Osteoblast (primary cell): ENCODE measurements around the gene PRR3. TPM values are rescaled to one million over a fixed set of nuclear protein-coding genes. Genes with fewer than 3 reads are reported as not detected.
A peak's percentile ranks its signal among the peaks of the same experiment; 100 is the strongest.
"Not testable (repeated sequence)": the region's sequence is repeated elsewhere in the genome, so short reads cannot be mapped to it uniquely, and the experiment has no call there.

Source experiments
- DNase-seq: peaks from one replicate; pipeline ENCODE4 v3.0.0; 2011; ENCODE audit warnings: low spot score, mixed read lengths; ENCODE audit not compliant: insufficient read length; ENCODE audit errors: missing footprints
- H2AFZ ChIP-seq: 2 replicates; pipeline ENCODE4 v1.6.0; 2011; ENCODE audit warnings: mild to moderate bottlenecking, low read length
- H3K27ac ChIP-seq: 2 replicates; pipeline ENCODE4 v1.5.1; 2011; ENCODE audit warnings: mild to moderate bottlenecking, low read depth, low read length, moderate library complexity
- H3K27me3 ChIP-seq: 2 replicates; pipeline ENCODE4 v1.6.0; 2012; ENCODE audit warnings: mild to moderate bottlenecking, control low read depth, inconsistent platforms, low read length, moderate library complexity; ENCODE audit not compliant: insufficient read depth
- H3K36me3 ChIP-seq: 2 replicates; pipeline ENCODE4 v1.5.1; 2011; ENCODE audit warnings: mild to moderate bottlenecking, low read length, control low read depth, moderate library complexity; ENCODE audit not compliant: insufficient read depth
- H3K4me1 ChIP-seq: 2 replicates; pipeline ENCODE4 v1.5.1; 2011; ENCODE audit warnings: mild to moderate bottlenecking, low read length, control low read depth, moderate library complexity; ENCODE audit not compliant: insufficient read depth
- H3K4me2 ChIP-seq: 2 replicates; pipeline ENCODE4 v1.6.0; 2011; ENCODE audit warnings: mild to moderate bottlenecking, low read length; ENCODE audit not compliant: insufficient read depth
- H3K4me3 ChIP-seq: fragments of 200-600 bp; sonication (generic); 3 replicates; pipeline ENCODE4 v1.5.1; 2012; ENCODE audit warnings: mild to moderate bottlenecking, low read length, inconsistent platforms; ENCODE audit not compliant: insufficient read depth
- H3K79me2 ChIP-seq: 2 replicates; pipeline ENCODE4 v1.6.0; 2012; ENCODE audit warnings: mild to moderate bottlenecking, low read length, control low read depth, inconsistent platforms; ENCODE audit not compliant: insufficient read depth
- H3K9me3 ChIP-seq: 2 replicates; pipeline ENCODE4 v1.5.1; 2011; ENCODE audit warnings: low read depth, low read length, control low read depth
- H4K20me1 ChIP-seq: 2 replicates; pipeline ENCODE4 v1.6.0; 2012; ENCODE audit warnings: mild to moderate bottlenecking, low read length, control low read depth; ENCODE audit not compliant: insufficient read depth
- CTCF ChIP-seq: IDR thresholded peaks from 2 replicates; pipeline ENCODE4 v1.5.1; 2011; ENCODE audit warnings: mild to moderate bottlenecking, low read depth, low read length, moderate library complexity; ENCODE audit errors: extremely low read depth
- total RNA-seq: library from RNA; depleted of rRNA; stranded (reverse); fragments of >200 nt; gene quantifications from 2 replicates; pipeline ENCODE4 v1.2.3, GENCODE V29; 2012

Gene PRR3
- total RNA-seq, 1 donor = 7.2 TPM

GRCh38 chr6:30592287-30592686 lies 35.2 kb downstream of the PRR3 start:
- H3K36me3 ChIP-seq = peaks cover 66% of the 10 kb centered on the region

GRCh38 chr6:30597315-30598144 lies 40.4 kb downstream of the PRR3 start:
- H3K4me1 ChIP-seq, H3K9me3 ChIP-seq, H3K27ac ChIP-seq, H3K79me2 ChIP-seq, H2AFZ ChIP-seq, H3K4me2 ChIP-seq, H3K27me3 ChIP-seq, H4K20me1 ChIP-seq, H3K4me3 ChIP-seq: not testable (repeated sequence)
- H3K36me3 ChIP-seq = peaks cover 45% of the 10 kb centered on the region
- DNase-seq = peak; percentile 90
- peak; percentile 80 for TF ChIP-seq CTCF

More at GRCh38 chr6:30592287-30592686, 35.2 kb downstream of the PRR3 start:
- no peak for DNase-seq
- Histone ChIP-seq H3K4me2 (no peak overlapping the region), H3K27ac (no peak overlapping the region), H4K20me1 (peaks cover 13% of the 10 kb centered on the region), H3K4me3 (no peak overlapping the region), H3K79me2 (peaks cover 16% of the 10 kb centered on the region), H3K27me3 (no peaks in the 10 kb centered on the region), H3K4me1 (peaks cover 13% of the 10 kb centered on the region), H3K9me3 (no peaks in the 10 kb centered on the region), H2AFZ (no peak overlapping the region)
- TF ChIP-seq CTCF = no peak

GRCh38 chr6:30598912-30599624 lies 42.0 kb downstream of the PRR3 start:
- Histone ChIP-seq H3K27me3 (no peaks in the 10 kb centered on the region), H3K4me1 (no peaks in the 10 kb centered on the region), H3K9me3 (no peaks in the 10 kb centered on the region), H3K27ac (no peak overlapping the region), H3K4me2 (no peak overlapping the region), H3K79me2 (no peaks in the 10 kb centered on the region), H3K36me3 (peaks cover 51% of the 10 kb centered on the region), H4K20me1 (peaks cover 19% of the 10 kb centered on the region), H2AFZ (no peak overlapping the region), H3K4me3 (no peak overlapping the region)
- DNase-seq = no peak
- TF ChIP-seq CTCF = no peak
